Right ventricle myocardium inferior (tissue), 1 donor: ENCODE data around the gene ANKEF1. TPM values are rescaled to one million over a fixed set of nuclear protein-coding genes. Genes with fewer than 3 reads are reported as not detected.
"Not testable (repeated sequence)": the region's sequence is repeated elsewhere in the genome, so short reads cannot be mapped to it uniquely, and the experiment has no call there.

Experiments
- ATAC-seq: fragments of 200-7000 bp; cut with Tn5 transposase; one replicate; pipeline ENCODE4 v1.9.1; 2020; ENCODE audit warnings: mild to moderate bottlenecking, moderate library complexity
- DNase-seq: peaks from one replicate; pipeline ENCODE4 v3.0.0; 2021; ENCODE audit errors: missing footprints
- intact Hi-C: fragments of 100-400 bp; cut with DNase I; formaldehyde crosslinking; loops from one replicate; pipeline ENCODE4 v1.11.0; 2022
- total RNA-seq: library from RNA; stranded (reverse); fragmentation: NEBNext Ultra II Directional; extraction: Animal tissue kit (Norgen Biotek cat#: 25700); gene quantifications from one replicate; pipeline ENCODE4 v1.2.1, GENCODE V29; 2021
- donor health status: DM: no; HTN: yes; CAD: no; lungs with severe emphysema.

The ANKEF1 gene
- total RNA-seq, 1 donor from 2014 or later: 1.1 TPM

DNA sequence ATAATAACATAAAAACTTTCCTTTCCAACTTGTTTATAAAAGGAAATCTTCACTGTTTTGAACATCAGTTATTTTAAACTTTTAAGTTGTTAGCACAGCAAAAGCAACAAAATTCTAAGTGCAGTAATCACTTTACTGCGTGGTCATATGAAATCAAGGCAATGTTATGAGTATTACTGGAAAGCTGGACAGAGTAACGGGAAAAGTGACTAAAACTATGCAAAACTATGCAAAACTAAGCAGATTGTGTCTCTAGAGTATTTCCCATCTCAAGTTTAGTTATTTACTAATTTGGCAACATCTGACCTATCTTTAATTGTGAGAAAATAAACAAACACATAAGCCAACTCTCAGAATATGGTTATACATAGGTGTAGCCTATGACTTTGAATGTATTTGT lies 10.9 kb upstream of the ANKEF1 start:
- ATAC-seq (no peak), DNase-seq (no peak)
- intact Hi-C loops: no loop called here

DNA sequence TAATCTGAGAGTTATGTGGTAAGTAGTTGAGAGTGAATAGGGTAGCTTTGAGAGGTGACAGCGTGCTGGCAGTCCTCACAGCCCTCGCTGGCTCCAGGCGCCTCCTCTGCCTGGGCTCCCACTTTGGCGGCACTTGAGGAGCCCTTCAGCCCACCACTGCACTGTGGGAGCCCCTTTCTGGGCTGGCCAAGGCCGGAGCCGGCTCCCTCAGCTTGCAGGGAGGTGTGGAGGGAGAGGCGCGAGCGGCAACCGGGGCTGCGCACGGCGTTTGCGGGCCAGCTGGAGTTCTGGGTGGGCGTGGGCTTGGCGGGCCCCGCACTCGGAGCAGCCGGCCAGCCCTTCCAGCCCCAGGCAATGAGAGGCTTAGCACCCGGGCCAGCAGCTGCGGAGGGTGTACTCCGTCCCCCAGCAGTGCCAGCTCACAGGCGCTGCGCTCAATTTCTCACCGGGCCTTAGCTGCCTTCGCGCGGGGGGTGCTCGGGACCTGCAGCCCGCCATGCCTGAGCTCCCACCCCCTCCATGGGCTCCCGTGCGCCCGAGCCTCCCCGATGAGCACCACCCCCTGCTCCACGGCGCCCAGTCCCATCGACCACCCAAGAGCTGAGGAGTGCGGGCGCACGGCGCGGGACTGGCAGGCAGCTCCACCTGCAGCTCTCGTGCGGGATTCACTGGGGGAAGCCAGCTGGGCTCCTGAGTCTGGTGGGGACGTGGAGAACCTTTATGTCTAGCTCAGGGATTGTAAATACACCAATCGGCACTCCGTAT lies 3.2 kb upstream of the ANKEF1 start:
- DNase-seq, intact Hi-C loops, ATAC-seq: not testable (repeated sequence)

DNA sequence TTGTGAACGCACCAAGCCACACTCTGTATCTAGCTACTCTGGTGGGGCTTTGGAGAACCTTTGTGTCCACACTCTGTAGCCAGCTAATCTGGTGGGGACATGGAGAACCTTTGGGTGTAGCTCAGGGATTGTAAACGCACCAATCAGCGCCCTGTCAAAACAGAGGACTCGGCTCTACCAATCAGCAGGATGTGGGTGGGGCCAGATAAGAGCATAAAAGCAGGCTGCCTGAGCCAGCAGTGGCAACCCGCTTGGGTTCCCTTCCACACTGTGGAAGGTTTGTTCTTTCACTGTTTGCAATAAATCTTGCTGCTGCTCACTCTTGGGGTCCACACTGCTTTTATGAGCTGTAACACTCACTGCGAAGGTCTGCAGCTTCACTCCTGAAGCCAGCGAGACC lies 2.5 kb upstream of the ANKEF1 start:
- ATAC-seq, intact Hi-C loops: not testable (repeated sequence)

DNA sequence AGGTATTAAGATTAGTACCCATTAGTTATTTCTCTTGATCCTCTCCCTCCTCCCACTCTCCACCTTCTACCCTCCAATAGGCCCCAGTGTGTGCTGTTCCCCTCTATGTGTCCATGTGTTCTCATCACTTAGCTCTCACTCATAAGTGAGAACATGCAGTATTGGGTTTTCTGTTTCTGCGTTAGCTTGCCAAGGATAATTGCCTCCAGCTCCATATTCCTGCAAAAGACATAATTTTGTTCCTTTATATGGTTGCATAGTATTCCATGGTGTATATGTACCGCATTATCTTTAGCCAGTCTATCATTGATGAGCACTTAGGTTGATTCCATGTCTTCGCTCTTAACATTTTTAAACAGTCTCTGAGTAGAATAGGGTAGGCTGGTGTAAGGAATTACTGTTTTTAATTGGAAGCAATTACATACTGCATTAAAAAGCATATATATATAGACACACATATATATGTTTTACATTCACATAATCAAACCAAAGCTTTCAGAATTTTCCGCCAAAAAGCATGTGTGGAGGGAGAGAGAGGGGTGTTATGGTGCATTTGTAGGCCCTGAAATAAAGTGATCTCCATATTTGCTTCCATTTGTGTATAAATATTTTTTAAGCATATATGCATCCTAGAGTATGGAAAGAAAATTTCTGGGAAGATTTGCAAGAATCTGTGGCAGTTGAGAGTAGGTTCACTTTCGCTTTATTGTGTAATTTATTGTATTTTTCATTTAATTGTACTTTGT lies 709 bp upstream of the ANKEF1 start:
- no peak for DNase-seq
- no peak for ATAC-seq
- intact Hi-C loops: no loop called here

More for the DNA sequence above, 2.5 kb upstream of the ANKEF1 start:
- not testable (repeated sequence) for DNase-seq

DNA sequence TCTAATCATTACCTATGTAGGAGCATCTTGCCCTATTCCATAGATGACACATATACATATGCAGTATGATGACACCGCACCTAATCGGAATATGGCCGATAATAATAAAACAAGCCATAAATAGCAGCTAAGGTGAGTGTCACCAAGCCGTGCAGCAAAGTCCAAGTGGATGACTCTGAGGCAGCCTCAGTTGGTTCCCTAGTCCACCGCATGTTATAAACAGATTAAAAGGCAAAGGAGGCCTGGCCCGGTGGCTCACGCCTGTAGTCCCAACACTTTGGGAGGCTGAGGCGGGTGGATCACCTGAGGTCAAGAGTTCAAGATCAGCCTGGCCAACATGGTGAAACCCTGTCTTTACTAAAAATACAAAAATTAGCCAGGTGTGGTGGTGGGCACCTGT lies 1.5 kb downstream of the ANKEF1 start:
- ATAC-seq, DNase-seq, intact Hi-C loops: not testable (repeated sequence)

DNA sequence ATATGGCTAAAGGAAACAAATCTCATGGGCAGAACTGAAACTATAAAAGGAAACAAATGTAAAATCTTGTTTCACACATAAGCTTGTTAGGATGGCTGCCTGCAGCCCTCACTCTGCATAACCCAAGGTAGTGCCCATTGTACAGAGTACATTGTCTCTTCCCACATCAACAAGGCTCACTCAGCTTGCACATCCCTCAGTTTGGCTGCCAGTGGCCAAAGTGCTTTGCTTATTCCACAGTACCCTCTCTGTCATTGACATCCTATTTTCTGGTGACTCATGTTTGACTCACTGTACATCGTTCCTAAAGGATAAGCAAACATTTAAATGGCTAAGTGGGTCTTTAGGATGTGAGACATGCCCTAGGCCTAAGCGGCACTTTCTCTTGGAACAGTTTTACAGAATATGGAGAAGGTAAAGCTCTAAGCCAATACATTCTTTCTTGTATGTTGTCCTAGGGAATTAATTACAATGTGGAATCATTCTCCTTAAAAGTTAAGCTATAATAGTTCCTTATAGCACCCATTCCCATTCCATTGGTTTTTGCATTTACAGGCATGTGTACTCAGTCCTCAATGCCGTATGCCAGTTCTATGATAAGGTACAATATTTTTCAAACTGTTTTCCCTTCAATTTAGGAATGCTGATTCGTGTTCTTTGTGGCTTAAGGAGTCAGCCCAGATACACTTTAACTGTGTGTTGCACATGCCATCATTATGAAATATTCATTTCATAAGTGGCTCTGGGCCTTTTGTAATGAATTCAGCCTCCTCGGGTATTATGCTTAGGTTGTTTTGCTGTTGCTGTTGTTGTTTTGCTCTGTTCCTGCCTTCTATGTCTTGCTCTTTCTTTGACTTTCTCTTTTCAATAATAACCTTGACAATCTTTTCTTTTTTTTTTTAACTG lies 5.5 kb downstream of the ANKEF1 start:
- intact Hi-C loops: no loop called here
- ATAC-seq: no peak
- DNase-seq: no peak

DNA sequence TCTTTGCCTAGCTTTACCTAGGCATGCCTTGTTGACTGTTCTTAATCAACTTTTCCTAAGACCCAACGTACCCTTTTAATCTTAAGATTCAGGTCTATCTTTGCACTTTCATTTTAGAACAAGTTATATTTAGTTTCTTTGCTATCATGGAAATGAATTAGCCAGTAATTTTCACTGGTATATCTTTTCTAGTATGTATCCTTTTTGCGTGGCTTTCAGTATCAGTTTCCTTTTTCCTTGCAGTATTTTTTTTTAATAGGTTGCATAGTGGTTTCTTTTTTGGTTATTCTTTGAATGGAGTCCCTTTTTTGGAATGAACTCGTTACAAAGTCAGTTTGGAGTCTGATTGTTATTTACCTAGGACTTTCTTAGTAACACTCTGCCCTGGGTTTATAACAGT lies 7.3 kb downstream of the ANKEF1 start:
- DNase-seq: no peak
- no peak for ATAC-seq
- intact Hi-C loops: no loop called here

DNA sequence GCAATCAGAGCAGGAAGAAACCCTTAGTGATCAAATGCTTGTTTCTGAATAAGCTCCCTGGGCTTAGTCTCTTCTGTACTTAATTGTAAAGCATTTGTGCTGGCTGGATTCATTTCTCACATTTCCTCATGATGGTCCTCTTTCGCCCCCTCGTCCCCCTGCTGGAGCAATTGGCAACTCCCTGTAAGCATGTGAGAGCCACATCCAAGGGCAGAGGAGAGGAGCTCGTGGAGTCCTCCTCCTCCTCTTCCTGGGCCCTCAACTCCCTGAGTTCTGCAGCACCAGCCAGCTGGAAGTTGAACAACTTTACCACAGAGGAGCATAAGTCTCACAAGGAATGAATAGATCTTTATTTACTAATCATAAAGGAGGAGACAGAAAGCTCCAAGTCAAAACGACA lies 12.6 kb downstream of the ANKEF1 start:
- intact Hi-C loops: no loop called here
- DNase-seq (no peak), ATAC-seq (no peak)

DNA sequence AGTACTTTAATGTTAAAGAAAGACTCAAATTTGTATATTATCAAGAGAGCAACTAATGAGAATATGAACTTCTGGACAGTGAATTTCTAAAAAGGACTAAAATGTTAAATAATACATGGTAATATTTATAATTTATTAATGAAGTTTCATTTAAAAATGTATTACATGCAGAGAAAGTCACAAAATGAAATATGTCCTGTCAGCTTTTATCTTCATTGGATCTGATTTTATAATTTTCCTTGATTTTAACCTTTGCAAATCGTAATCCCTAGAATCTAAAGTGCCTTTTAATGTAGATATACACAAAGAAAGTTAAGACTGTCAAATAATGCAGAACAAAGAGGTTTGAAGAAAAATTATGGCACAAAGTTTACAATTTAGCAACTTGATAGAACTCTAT lies 16.4 kb downstream of the ANKEF1 start:
- no peak for ATAC-seq
- intact Hi-C loops: no loop called here
- no peak for DNase-seq

DNA sequence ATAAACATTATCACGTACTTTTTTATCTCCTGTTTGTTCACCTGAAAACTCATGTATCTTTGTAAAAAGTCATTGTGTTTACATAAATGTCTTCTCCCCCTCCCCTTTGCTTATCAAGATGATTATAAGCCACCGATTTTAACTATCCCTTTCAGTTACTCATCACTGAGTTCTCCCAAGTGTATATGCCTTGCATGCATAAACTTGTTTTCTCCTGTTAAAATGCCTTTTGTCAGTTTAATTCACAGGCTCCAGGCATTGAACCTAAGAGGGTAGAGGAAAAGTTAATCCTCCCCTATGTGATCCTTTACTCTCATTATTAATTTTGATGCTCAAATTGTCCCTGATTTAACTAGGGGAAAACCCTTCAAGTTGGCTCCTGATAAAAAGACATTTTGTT lies 24.2 kb downstream of the ANKEF1 start:
- intact Hi-C loops: no loop called here
- no peak for ATAC-seq
- DNase-seq: no peak

DNA sequence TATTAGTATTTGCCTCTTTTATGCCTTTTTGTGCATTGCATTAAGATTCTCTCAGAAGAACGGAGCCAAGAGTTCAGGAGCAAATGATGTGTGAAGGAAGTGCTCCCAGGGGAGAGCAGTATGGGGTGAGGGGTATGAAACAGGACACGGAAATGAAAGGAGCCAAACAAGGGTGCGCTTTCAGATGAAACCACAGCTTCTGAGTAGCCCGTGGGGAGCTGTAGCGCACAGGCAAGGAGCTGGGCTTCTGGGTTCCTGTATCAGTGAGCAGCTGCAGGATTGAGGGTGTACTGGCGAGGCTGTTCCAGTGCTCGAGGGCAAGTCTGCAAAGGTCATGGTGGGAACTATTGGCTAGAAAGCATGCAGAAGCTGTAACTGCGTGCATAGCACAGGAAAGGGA lies 25.4 kb downstream of the ANKEF1 start:
- DNase-seq (no peak), ATAC-seq (no peak)
- intact Hi-C loops: no loop called here

DNA sequence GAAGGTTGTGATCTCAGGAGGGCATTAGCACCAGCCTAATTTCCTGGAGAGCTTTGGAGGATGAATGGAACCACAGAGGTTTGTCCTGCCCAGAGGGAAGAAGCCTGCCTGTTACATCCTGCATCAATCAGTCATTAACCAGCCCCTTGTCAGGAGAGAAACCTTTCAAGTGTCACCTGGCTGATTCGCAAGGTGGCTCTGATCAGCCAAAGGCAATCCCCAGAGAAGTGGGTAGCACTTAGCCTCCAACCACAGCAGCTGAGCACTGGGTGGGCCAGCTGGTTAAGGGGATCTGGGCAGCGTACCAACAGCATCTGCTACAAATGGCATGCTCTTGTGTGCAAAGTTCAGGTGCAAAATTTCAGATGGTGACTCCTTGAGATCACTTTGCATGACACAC lies 26.9 kb downstream of the ANKEF1 start:
- intact Hi-C loops: no loop called here
- DNase-seq: no peak
- no peak for ATAC-seq

DNA sequence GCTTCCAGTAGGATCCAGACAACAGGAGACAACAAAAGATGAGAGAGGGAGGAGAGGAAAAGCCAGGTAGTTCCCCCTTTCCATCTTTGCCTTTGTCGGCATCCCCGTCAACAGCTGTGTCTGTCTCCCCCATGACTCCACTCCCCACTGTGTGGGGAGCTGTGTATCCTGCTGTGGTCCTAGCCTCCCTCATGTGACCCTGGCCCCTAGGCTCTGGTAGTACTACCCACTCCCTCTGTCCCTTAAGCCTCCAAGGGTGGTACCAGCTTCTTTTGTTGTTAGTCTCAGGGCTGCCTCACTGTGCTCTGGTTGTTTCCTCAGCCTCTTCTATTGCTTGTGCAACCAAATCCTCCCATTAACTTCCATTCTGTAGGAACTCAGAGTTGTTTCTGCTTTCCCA lies 28.7 kb downstream of the ANKEF1 start:
- ATAC-seq (no peak), DNase-seq (no peak)
- intact Hi-C loops: no loop called here

DNA sequence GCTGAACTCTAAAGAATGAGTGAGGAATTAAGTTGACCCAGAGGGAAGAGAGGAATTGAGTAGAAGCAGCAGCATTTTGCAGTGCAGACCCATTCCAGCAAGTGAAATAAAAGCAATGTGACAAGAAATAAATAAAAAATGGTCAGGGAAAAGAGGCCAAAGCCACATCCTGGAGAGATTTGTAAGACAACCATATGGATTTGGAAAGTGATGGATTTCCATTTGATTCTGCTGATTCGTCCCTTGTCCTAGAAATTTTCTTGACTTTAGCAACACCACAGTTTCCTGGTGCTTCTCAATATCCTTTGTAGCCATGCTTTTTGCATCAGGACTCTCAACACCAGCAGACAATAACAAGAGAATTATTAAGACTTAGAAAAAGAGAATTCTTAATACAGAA lies 29.8 kb downstream of the ANKEF1 start:
- intact Hi-C loops: no loop called here
- DNase-seq: no peak
- ATAC-seq: no peak

DNA sequence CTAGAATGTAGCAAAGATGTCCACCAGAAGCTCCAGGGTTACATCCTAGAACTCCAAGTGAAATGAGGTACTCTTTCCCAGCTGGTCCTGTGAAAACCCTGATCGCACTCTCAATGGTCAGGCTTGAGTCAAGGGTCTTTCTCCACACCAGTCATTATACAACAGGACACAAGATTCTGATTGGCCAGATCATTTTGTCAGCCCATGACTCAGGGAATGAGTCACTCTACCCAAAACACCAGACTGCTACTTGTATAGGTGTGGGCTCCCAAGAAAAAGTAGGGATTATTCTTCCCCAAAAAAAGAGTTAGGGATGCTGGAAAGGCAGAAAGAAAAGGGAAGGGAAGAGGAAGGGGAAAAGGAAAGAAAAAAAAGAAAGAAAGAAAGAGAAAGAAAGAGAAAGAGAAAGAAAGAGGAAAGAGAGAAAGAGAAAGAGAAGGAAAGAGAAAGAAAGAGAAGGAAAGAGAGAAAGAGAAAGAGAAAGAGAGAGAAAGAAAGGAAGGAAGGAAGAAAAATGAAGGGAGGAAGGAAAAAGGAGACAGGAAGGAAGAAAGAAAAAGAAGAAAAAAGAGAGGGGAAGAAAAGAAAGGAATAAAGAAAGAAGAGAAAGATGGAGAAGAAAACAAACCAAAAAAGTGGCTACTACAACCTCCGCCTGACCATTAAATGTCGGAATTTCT lies 30.5 kb downstream of the ANKEF1 start:
- DNase-seq (no peak), ATAC-seq (no peak)
- intact Hi-C loops: no loop called here

DNA sequence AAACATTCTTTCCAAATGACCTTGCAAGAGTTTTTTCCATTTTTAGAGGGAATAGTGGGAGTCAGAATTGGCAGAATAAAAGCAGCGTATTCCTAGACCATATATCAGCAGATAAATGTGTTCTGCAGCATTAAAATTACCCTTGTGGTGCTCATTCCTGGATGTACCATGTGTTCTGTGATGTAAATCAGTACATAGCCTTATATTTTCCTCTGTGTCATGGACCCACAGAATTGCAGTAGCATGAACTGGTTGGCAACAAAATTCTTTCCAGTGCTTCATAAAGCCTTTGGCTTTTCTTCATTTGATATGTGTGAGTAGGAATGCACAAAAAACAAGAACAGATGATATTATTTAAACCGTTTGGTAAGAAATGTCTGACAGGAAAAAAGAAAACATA lies 32.5 kb downstream of the ANKEF1 start:
- ATAC-seq (no peak), DNase-seq (no peak)
- intact Hi-C loops: no loop called here

DNA sequence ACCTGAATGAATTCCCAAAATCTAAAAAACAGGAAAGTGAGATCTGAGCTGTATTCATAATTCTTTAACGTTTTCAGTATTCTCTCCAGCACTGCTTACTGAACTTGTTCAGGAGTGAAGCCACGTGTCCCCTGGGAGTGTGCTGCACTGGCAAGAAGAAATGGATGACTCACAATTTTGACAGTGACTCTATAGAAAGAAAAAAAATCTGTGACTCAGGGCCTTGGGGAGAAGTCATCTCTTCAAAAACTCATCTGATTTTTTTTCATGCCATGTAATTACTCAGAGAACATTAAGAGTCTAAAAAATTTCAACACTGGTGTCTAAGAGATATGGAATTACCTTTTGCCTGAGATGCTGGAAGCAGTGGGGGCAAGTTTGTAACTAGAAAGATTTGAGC lies 39.7 kb downstream of the ANKEF1 start:
- ATAC-seq (no peak), DNase-seq (peak; percentile 58)
- intact Hi-C loops: no loop called here

DNA sequence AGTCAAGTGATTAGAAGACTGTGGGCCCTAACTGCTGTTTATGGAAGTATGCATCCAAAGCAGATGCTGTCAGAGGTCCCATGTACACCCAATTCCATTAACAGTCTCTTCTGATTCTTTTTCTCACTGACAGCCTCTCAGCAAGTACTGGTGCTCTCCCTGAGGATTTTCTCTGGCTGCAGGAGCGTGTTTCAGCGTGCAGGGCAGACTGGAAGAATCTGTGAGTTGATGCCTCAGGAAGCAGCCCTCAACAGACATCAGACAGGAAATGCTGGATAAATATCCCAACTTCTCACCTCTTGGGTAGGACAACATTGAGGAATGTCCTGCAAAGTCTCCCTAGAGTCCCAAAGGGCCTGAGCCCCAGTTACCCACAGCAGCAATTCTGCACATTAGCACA lies 40.8 kb downstream of the ANKEF1 start:
- ATAC-seq (no peak), DNase-seq (no peak)
- intact Hi-C loops: no loop called here
